OCI-LY3 (cell line): ENCODE results near the gene ANKRD42.

Experiments
- CTCF ChIP-seq: fragments of 200-600, 300-600 bp; sonication (generic); IDR thresholded peaks from 2 replicates; pipeline ENCODE4 v1.5.1; 2014; ENCODE audit warnings: antibody characterized with exemption, low read length, low read depth
- EZH2phosphoT487 ChIP-seq: fragments of 200-600 bp; shearing (Covaris generic); IDR thresholded peaks from 2 replicates; pipeline ENCODE4 v1.6.1; 2018; ENCODE audit warnings: antibody characterized with exemption, mixed run types, low read depth

- TF ChIP-seq CTCF: no peak
- TF ChIP-seq EZH2phosphoT487: no peak
These were observed 66.0 kb downstream of the ANKRD42 start for GRCh38 chr11:83259559-83259958.
